HepG2 (cell line): ENCODE results near the gene NTM.

Source experiments
- ADNP ChIP-seq: sonication (generic); formaldehyde crosslinking; IDR thresholded peaks from 2 replicates; pipeline ENCODE4 v1.4.0; 2020; ENCODE audit warnings: missing genetic modification reagents
- HOXA7 ChIP-seq: sonication (generic); formaldehyde crosslinking; IDR thresholded peaks from 2 replicates; pipeline ENCODE4 v1.8.1; 2022; ENCODE audit warnings: mild to moderate bottlenecking, missing genetic modification reagents, moderate library complexity
- TF ChIP-seq, protein P1 (sequence below): sonication (generic); formaldehyde crosslinking; IDR thresholded peaks from 2 replicates; pipeline ENCODE4 v1.5.0; 2020; ENCODE audit warnings: mild to moderate bottlenecking, missing genetic modification reagents
- TF ChIP-seq, protein P2 (sequence below), 2 experiments: sonication (generic) in 1 of 2; formaldehyde crosslinking in 1 of 2; IDR thresholded peaks; 2 replicates each; pipeline versions ENCODE4 v1.5.1 to v1.6.1; 2011 to 2020; ENCODE audit warnings: borderline replicate concordance in 1 of 2, low read depth in 1 of 2, low read length in 1 of 2, mild to moderate bottlenecking in 1 of 2, missing genetic modification reagents in 1 of 2, moderate library complexity in 1 of 2

DNA sequence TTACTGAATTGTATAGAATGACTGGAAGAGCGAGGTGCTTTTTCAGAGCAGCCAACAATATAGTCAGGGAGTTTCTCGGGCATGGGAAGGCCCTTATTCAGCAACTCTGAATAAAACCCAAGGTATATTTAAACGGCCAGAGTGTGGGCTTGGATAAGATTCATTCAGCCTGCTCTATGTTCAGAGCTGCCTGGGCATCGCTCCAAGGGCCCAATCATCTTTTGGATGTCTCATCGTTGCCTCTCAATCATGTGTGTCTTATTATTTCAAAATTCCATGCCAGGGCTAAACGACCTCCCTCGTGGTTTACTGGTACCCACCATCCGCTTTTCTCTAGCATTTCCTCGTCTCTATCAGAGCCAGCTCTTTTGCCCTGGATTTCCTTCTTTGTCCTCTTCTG, 19.5 kb upstream of the NTM start:
- TF ChIP-seq HOXA7 (no peak), ADNP (CRISPR knock-in tag) (no peak)
- TF ChIP-seq, protein P1, sequence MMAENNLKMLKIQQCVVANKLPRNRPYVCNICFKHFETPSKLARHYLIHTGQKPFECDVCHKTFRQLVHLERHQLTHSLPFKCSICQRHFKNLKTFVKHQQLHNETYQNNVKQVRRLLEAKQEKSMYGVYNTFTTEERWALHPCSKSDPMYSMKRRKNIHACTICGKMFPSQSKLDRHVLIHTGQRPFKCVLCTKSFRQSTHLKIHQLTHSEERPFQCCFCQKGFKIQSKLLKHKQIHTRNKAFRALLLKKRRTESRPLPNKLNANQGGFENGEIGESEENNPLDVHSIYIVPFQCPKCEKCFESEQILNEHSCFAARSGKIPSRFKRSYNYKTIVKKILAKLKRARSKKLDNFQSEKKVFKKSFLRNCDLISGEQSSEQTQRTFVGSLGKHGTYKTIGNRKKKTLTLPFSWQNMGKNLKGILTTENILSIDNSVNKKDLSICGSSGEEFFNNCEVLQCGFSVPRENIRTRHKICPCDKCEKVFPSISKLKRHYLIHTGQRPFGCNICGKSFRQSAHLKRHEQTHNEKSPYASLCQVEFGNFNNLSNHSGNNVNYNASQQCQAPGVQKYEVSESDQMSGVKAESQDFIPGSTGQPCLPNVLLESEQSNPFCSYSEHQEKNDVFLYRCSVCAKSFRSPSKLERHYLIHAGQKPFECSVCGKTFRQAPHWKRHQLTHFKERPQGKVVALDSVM (CRISPR knock-in tag): no peak
- TF ChIP-seq, protein P2, sequence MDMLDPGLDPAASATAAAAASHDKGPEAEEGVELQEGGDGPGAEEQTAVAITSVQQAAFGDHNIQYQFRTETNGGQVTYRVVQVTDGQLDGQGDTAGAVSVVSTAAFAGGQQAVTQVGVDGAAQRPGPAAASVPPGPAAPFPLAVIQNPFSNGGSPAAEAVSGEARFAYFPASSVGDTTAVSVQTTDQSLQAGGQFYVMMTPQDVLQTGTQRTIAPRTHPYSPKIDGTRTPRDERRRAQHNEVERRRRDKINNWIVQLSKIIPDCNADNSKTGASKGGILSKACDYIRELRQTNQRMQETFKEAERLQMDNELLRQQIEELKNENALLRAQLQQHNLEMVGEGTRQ (IDR thresholded peaks at IDR 0.05; ENCODE audit: low read depth, low read length): no peak
- TF ChIP-seq, protein P2 (CRISPR knock-in tag; IDR thresholded peaks at IDR 0.05; ENCODE audit: borderline replicate concordance): no peak
